A172 (cell line): ENCODE data around the gene UPK1A. TPM values are rescaled to one million over a fixed set of nuclear protein-coding genes. Genes with fewer than 3 reads are reported as not detected.
"Not testable (repeated sequence)": the region's sequence is repeated elsewhere in the genome, so short reads cannot be mapped to it uniquely, and the experiment has no call there.

Source experiments
- DNase-seq: peaks from one replicate; pipeline ENCODE4 v3.0.0-alpha.2; 2015; ENCODE audit warnings: low spot score
- total RNA-seq: library from RNA; depleted of rRNA; stranded (reverse); fragments of >200 nt; shearing (Covaris generic); gene quantifications from 2 replicates; pipeline ENCODE4 v1.2.3, GENCODE V29; 2014

The UPK1A gene
- total RNA-seq, 1 experiment from 2014 or later: not detected

DNA sequence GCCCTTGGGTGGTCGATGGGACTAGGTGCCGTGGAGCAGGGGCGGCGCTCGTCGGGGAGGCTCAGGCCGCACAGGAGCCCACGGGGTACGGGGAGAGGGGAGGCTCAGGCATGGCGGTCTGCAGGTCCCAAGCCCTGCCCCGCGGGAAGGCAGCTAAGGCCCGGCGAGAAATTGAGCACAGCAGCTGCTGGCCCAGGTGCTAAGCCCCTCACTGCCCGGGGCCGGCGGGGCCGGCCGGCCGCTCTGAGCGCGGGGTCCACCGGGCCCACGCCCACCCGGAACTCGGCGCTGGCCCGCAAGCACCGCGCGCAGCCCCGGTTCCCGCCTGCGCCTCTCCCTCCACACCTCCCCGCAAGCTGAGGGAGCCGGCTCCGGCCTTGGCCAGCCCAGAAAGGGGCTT, 24.8 kb downstream of the UPK1A start:
- not testable (repeated sequence) for DNase-seq

GRCh38 chr19:35692010-35692409, 25.7 kb downstream of the UPK1A start:
- DNase-seq: no peak

- DNase-seq: no peak
These were observed 27.1 kb downstream of the UPK1A start for GRCh38 chr19:35693422-35693821.

GRCh38 chr19:35693835-35694599, 27.7 kb downstream of the UPK1A start:
- peak; percentile 90 for DNase-seq

- no peak for DNase-seq
These were observed 29.6 kb downstream of the UPK1A start for GRCh38 chr19:35695895-35696422.

- DNase-seq: no peak
These were observed 30.5 kb downstream of the UPK1A start for GRCh38 chr19:35696835-35697234.

- DNase-seq: peak; percentile 98
These were observed 36.1 kb downstream of the UPK1A start for GRCh38 chr19:35702223-35703012.

DNA sequence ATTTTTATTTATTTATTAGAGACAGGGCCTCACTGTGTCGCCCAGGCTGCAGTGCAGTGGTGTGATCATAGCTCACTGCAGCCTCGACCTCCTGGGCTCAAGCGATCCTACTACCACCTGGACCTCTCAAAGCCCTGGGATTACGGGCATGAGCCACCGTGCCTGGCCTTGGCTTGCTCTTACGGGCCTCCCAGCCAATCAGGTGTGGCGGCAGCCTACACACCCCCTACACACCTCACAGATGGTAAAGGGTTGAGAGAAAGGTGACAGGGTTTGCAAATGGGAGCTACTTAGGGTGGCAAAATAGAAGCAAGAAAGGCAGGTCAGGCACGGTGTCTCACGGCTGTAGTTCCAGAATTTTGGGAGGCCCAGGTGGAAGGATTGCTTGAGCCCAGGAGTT, 37.0 kb downstream of the UPK1A start:
- DNase-seq: no peak

- DNase-seq: no peak
These were observed 37.9 kb downstream of the UPK1A start, which contains the start of gene ZBTB32 for GRCh38 chr19:35704218-35704617. Gene ZBTB32, plus strand, starts transcription at chr19:35704558. Its CDS starts 10,069 bp downstream, at chr19:35714627.

GRCh38 chr19:35708391-35708790, 42.1 kb downstream of the UPK1A start:
- DNase-seq: no peak

GRCh38 chr19:35710784-35711723, 44.7 kb downstream of the UPK1A start:
- DNase-seq: no peak

- DNase-seq: no peak
These were observed 46.5 kb downstream of the UPK1A start for GRCh38 chr19:35712567-35713505.

GRCh38 chr19:35713506-35713850, 47.2 kb downstream of the UPK1A start:
- DNase-seq: no peak

DNA sequence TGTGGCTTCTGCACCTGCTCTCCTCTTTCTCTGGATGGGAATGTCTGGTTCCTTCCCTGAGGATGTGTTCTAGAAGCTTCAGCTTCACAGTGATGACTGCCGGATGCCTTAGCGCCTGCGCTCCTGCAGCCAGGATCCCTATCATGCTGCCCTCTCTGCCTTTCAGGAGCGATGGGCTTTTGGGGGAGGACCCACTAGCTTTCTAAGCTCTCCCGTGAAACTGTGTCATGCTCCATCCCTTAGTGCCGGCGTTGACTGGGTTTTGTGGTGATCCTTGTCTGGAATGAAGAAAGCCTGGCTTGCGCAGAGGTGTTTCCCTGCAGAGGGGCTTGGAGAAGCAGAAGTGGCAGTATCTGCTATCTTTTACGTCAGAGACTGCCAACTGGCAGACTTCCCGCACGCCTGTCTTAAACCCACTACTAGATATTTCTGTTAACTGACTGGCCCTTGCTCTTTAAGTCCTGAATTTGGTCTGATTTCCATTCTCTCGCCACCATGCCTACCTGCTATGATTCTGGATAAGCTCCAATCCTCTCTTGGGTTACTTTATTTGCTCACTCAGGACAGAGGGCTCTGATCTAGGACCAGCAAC, 47.7 kb downstream of the UPK1A start:
- no peak for DNase-seq

DNA sequence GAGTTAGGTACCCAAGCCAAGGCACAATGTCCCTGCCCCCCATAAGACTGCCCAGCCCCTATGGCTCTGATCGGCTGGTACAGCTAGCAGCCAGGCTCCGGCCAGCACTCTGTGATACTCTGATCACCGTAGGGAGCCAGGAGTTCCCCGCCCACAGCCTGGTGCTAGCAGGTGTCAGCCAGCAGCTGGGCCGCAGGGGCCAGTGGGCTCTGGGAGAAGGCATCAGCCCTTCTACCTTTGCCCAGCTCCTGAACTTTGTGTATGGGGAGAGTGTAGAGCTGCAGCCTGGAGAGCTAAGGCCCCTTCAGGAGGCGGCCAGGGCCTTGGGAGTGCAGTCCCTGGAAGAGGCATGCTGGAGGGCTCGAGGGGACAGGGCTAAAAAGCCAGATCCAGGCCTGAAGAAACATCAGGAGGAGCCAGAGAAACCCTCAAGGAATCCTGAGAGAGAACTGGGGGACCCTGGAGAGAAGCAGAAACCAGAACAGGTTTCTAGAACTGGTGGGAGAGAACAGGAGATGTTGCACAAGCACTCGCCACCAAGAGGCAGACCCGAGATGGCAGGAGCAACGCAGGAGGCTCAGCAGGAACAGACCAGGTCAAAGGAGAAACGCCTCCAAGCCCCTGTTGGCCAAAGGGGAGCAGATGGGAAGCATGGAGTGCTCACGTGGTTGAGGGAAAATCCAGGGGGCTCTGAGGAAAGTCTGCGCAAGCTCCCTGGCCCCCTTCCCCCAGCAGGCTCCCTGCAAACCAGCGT, 48.5 kb downstream of the UPK1A start:
- no peak for DNase-seq

DNA sequence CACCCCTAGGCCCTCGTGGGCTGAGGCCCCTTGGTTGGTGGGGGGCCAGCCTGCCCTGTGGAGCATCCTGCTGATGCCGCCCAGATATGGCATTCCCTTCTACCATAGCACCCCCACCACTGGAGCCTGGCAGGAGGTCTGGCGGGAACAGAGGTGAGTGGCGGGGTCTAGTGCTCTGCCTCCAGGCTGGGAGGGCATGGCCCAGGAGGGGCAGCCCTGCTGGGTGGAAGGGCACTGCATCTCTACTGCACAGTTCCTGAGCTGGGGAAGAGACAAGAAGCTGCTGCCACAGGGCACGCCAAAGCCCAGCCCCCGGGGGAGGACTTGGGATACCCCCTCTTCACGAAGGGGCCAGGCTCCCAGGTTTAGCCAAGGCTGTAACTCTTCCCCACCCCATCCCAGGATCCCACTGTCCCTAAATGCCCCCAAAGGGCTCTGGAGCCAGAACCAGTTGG, 49.1 kb downstream of the UPK1A start:
- no peak for DNase-seq

DNA sequence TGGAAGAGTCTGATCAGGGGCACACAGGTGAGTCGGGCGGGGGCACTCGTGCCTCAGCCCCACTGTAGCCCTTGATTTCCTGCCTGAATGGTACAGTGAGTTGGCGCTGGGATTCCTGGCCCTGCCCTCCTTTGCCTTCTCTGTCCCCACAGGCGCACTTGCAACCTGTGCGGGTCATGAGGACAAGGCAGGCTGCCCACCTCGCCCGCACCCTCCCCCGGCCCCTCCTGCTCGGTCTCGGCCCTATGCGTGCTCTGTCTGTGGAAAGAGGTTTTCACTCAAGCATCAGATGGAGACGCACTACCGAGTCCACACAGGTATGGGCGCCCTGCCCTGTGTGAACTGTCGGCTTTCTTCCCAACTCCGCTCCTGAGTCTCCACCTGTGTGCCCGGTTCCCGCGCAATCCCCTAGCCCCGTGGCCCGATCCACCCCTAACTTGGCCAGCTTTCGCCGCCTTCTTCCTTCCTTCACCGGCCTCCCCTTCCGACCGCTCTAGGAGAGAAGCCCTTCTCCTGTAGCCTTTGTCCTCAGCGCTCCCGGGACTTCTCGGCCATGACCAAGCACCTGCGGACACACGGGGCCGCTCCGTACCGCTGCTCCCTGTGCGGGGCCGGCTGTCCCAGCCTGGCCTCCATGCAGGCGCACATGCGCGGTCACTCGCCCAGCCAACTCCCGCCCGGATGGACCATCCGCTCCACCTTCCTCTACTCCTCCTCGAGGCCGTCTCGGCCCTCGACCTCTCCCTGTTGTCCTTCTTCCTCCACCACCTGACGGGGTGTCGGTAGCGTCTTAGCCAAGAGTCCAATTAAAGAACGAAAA, 49.9 kb downstream of the UPK1A start:
- DNase-seq: no peak
